Sciatic nerve (tissue), 2 donors: ENCODE results near the gene FMNL3. TPM values are rescaled to one million over a fixed set of nuclear protein-coding genes. Genes with fewer than 3 reads are reported as not detected.

ENCODE experiments used
- ATAC-seq: fragments of 200-7000 bp; cut with Tn5 transposase; one replicate; pipeline ENCODE4 v1.9.1; 2020; ENCODE audit warnings: mild to moderate bottlenecking, moderate library complexity
- DNase-seq: peaks from one replicate; pipeline ENCODE4 v3.0.0-alpha.2; 2020; ENCODE audit warnings: low spot score
- intact Hi-C: fragments of 100-400 bp; cut with DNase I; formaldehyde crosslinking; loops from one replicate; pipeline ENCODE4 v1.14.2; 2022
- total RNA-seq: library from RNA; stranded (reverse); fragmentation: NEBNext Ultra II Directional; extraction: Animal tissue kit (Norgen Biotek cat#: 25700); gene quantifications from one replicate; pipeline ENCODE4 v1.2.1, GENCODE V29; 2021
- donor health status: DM: no; HTN: no; CAD: no.
- donor health status: DM: no; HTN: no; CAD: no.

Gene FMNL3
- total RNA-seq, 1 donor from 2014 or later, result 64.8 TPM

DNA sequence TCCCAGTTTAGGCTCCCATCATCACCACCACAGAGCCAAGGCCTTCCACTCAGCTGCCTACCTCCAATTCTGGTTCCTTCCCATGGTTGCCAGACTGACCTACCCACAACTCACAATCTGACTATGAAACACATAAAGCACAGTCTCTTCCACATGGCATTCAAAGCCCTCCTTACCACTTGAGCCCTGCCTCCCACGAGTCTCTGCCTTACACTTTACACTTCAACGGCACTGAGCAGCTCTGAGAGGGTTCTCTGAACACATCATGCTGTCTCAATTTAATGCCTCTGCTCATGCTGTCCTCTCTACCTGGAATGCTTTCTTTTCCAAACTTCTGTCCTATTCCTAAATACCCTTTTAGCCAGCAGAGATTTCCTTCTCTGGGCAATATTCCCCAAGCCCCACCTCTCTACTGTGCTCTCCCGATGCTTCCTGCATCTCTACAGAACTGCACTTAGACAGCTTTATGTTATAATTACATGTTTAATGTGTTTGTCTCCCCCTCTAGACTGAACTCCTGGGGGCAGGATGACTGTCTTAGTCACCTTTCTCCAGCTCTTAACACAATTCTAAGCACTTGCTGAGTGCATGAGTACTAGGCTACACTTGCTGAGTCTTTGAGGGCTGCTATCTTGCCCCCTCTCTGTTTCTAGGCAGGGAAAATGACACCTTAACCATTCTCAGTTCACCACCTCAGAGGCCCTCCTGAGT, 23.5 kb downstream of the FMNL3 start:
- DNase-seq (no peak), ATAC-seq (no peak)
- intact Hi-C loops, result no loop called here

DNA sequence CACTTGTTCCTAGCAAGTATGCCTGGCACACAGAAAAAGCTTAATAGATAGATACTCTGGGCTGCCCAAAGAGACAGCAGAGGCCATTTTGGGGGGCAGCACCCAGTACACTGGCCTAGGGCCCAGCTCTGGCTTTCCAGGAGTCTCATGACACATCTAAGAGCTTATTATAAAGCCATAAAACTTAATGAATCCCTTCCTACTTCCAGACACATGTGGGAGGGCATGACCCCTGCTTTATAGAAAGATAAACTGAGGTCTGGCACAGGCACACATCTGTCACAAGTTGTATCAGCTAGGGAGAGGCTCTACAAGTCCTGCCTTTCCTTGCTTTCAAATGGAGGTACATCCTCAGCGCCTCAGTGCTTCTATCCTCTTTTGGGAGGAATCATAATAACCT, 27.1 kb downstream of the FMNL3 start:
- ATAC-seq (no peak), DNase-seq (no peak)
- intact Hi-C loops, result no loop called here

DNA sequence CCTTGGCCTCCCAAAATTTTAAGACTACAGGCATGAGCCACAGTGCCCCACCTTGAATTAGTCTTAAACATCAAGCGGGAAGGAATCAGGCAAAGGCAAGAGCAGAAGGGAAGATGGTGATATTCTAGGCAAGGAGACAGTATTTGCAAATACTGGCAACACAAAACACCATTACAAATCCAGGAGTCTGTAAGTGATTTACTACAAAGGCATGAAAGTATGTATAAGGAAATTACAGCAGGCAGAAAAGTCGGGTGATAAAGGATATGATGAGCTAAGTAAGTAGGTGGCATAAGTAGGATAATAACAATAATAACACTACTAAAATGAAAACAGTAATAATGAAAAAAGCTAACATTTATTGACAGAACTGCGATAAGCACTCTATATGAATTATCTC, 28.5 kb downstream of the FMNL3 start:
- DNase-seq, result no peak
- intact Hi-C loops, result no loop called here
- ATAC-seq, result no peak

DNA sequence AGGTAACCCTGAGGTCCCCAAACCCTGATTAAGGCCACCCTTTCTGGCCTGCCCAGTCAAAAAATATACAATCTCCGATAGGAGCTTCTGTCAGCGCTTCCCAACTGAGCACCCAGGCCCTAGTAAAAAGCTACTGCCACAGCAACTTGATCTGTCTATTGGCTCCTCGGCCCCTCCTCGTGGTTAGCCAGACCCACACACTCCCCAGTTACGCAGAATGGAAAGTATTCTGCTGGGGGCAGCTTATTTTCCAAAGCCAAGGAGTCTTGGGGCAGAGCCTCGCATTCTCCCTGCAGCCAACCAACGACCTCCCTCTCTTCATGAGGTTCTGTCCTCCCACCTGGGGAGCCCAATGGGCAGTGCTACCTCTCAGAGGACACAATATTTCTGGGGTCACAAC, 32.1 kb downstream of the FMNL3 start:
- intact Hi-C loops, result no loop called here
- ATAC-seq (peak; percentile 2), DNase-seq (no peak)

DNA sequence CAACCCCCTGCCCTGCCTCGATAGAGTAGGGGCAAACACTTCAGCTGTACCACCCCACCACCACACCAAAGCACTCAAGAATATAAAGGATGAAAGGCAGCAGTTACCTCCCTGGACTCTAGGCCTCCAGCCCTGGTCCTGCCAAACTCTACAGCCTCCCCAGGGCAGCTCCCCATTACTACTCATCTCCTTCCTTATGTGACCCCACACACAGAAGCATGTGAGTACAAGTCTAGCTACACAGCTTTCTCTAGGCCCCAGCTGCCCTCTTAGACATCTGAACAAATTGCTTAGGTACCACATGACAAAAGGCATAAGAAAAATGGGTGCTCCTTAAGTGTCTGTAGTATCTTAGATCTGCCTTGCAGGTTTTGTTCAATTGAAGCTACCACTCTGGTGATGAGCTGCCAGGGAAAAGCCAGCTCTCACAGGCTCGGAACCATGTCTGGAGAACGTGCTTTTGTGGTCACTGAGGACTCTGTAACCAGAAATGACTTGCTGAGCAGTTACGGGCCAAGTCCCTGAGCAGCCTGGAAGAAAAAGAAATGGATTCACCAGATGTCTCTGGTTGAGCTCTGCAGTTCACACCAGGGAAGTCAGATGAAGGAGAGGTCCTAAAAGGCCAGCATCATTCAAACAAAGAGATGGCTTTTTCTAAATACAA, 32.8 kb downstream of the FMNL3 start:
- DNase-seq (no peak), ATAC-seq (peak; percentile 45)
- intact Hi-C loops, result no loop called here

DNA sequence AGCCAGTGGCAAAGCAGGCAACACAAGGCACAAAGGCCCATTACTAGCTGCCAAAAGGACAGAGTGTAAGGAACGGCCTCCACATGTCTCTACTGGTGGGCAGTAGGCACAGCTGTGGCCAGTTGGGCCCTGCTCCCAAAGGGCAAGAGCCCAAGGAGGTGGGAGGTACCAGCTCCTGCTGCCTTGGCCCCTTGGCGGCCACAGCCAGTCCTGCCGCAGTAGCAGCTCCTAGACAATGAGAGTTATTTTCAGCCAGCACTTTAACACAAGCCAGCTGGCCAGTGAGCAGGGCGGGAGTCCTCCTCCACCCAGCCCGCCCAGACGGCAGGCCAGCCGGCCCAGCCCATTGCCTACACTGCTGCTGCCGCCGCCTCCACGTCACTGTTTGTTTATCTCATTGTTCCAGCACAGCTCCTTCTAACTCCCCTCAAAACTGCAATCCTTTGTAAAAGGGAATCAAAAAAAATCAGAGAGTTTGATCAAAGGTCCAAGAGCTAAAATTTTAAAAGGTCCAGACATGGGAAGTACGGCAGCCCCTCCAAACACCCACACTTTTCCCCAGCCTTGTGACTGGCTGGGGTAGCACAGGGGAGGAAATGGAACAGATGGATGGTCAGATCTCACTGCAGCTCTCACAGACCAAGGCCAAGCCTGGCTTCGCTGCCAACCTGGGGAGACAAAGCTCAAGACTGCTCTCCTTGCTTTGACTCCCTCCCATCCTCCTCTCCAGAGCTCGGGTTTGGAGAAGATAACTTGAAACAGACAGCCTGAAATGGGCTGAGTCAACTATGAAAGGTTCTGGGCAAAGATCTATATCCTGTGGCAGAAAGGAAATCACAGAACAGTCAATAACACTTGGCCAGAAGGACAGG, 33.5 kb downstream of the FMNL3 start:
- intact Hi-C loops, result no loop called here
- peak; percentile 93 for DNase-seq
- peak; percentile 95 for ATAC-seq

DNA sequence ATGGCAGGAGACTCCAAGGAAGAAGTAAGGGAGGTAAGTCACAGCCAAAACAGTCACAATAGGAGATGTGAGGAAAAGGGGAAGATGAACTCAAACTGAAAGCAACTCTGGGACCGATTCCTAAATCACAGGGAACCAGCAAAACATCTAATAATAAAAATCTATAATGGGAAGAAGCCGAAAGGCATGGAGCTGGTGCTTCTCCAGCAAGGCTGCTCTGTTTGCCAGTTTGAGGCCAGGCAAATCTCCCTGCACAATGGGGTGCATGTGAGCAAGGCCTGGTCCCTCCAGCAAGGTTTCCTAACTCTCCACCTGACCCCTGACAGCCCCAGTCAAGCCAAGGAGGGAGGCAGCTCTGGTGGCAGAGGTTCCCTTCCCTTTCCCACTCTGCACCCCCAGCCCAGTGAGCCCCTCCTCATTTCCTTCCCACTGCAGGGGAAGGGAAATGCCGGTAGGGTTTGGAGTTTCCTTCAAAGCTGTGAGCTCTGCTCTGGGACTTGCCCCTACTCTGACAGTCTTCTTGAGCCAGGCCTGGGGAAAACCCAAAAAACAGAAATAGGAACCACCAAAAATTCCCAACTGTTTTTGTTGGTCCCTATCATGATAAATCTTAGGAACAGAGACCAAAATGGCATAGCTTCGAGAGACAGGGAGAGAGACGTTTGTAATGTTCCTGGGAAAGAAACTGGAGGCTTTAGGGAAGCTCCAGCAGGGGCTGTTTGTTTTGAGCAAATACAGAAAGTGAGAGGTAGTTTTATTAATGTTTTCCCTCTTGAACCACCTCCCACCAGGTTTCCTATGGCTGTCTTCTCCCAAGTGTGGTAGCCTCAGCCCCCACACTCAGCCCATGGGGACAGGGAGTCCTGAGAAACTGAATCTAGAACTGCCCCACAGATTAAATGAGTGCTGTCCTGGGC, 34.6 kb downstream of the FMNL3 start:
- intact Hi-C loops, result no loop called here
- no peak for DNase-seq
- ATAC-seq, result no peak

DNA sequence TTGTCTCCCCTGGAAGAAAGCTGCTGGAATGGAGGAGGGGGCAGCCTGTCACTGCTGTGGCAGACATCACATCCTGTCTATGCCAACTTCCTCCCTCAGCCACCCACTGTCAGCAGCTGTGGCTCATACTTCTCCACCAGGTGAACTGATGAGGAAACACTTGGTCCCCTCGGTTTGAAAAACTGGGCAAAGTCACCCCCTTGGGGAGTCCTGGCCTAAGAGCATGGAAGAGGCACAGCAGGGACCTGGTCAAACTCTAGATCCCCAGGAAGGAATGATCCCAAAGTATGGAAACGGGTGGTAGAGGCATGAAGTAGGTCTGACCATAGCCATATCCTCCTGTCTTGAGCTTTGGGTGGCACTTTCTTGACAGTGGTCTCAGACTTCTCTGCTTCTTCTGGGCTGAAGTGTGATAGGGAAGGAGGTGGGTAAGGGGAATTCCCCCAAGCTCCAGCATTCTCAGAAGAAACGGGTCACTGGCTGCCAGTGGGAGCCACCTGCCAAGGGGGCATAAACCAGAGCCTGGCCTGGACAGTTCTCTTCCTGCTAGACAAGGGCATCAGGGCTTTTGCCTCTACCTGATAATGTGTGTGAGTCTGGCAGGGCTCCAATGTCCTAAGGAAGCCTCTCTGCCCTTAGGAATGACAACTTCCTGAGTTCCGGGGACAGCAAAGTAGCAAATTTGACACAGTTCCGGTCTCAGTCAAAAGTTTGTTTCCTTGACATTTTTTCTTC, 36.0 kb downstream of the FMNL3 start:
- intact Hi-C loops, result no loop called here

DNA sequence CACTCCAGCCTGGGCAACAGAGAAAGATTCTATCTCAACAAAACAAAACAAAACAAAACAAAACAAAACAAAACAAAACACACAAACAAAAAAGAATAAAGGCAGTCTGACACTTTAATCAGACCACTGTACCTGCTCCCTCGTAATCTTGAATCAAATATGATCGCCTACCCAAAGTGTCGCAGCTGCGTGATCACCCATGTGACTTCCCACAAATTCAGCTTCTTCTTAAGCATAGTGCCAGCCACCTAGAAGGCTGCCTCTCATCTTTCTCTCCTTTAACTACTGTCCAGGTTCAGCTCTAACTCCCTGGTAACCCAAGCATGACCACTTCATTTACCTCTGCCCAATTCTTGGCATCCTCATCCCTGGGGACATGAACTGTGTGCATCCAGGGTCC, 37.4 kb downstream of the FMNL3 start:
- DNase-seq, result no peak
- intact Hi-C loops, result no loop called here
- ATAC-seq, result no peak

More for the DNA sequence above, 36.0 kb downstream of the FMNL3 start:
- DNase-seq (no peak), ATAC-seq (no peak)

DNA sequence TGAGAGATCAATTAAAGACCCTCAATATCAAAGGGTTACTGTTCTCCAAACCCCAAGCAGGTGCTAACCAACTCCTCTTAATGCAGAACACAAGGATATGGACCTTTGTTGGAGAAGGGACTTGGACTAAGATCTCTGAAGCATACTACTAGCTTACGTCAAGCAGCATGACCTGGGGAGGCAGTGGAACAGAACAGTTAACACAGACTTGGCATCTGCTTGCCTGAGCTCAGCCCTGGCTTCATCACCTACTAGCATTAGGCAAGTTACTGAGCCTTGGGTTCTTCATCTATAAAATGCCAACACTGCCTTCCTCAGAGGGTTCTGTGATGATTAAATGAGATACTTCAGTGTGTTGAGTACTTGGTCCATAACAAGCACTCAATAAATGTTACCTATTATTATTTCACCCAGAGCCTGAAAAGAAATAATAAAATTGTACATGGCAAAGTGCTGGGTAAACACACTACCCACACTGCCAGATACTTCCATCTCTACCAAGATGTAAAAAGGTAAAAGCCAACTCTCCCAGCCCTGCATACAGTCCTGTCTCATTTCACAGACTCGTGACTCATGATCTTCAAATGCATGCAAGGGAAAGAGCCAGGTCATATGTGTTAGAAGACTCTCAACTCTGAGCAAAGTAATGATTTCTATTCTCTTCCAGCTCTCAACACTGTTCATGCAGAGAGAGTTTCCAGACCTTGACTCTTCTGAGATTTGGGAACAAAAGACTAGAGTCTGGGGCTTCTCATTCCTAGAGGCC, 39.7 kb downstream of the FMNL3 start:
- intact Hi-C loops, result no loop called here
- no peak for DNase-seq

DNA sequence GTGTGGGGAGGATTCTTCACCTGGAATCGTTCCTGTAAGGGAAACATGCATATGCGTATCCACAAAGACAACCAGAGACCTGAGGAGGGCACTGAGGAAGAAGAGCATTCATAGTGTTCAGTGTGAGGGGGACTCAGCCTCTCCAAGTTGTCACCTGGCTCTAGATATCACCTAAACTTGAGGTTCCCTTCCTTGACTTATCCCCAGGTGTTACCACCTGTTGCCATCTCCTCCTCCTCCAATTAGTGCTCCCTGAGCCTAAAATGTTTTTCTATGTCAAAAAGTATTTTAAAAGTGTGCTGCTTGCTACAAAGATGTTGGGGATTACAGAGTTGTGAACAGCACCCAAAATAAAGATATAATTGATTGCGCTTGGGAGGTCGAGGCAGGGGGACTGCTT, 41.0 kb downstream of the FMNL3 start:
- DNase-seq (no peak), ATAC-seq (no peak)
- intact Hi-C loops, result no loop called here

More for the DNA sequence above, 39.7 kb downstream of the FMNL3 start:
- no peak for ATAC-seq

DNA sequence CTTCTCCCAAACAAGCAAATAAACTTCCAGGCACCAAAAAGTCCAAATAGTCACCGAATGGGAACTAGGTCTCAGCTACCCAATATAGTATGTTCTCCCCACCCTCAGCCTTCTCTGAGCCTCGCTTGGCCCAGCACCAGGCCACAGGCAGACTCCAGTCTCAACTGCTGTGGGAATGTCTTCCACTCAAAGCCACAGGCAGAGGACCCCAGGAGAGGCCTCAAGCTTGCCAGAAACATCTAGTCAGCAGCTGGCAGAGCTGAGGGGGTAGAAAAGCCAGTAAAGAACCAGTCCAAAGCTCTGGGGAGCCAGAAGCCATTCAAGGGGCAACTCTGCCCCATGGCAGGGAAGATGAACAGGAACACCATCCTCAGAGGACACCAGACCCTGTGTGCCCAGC, 41.8 kb downstream of the FMNL3 start:
- intact Hi-C loops, result no loop called here
- DNase-seq (no peak), ATAC-seq (no peak)

DNA sequence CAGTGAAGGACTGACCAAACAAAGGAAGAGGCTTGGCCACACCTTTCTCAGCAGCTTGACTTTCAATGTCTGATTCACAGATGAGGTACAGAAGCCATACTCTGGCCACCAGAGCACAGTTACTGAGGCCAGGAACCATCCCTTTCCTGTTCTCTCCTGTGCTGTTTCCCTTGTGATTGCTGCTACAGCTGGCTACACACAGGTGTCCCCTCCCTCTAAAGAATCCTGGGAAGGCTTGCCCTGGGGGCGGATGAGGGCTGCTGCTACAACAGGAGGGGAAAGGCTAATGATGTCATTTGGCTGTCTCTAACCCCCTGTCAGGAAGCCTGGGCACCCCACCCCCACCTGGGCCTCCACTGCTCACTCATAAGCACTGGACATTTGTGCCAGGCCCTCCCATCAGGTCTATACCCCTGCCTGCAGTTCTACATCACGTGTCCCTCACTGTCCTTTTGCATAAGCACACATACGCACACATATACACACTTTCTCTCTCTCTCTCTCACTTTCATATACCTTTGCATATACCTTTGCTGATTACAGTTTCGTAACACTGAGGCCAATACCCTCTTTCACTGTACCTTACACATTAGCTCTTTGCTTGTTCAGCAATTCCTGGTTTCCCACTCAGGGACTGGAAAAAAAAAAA, 42.5 kb downstream of the FMNL3 start:
- DNase-seq (no peak), ATAC-seq (no peak)
- intact Hi-C loops, result no loop called here

DNA sequence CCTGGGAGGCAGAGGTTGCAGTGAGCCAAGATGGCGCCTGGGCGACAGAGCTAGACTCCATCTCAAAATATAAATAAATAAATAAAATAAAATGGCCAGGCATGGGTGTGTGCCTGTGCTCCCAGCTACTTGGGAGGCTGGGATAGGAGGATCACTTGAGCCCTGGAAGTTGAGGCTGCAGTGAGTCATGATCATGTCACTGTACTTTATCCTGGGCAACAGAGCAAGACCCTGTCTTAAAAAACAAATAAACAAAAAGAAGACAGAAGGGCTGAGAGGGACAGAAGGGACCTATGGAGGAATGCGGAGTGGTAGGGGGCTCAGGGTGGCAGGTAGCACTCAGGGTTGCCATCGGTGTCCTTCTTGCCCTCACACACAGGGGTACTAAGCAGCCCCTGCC, 43.0 kb downstream of the FMNL3 start:
- intact Hi-C loops, result no loop called here
- ATAC-seq, result no peak
- DNase-seq, result no peak

DNA sequence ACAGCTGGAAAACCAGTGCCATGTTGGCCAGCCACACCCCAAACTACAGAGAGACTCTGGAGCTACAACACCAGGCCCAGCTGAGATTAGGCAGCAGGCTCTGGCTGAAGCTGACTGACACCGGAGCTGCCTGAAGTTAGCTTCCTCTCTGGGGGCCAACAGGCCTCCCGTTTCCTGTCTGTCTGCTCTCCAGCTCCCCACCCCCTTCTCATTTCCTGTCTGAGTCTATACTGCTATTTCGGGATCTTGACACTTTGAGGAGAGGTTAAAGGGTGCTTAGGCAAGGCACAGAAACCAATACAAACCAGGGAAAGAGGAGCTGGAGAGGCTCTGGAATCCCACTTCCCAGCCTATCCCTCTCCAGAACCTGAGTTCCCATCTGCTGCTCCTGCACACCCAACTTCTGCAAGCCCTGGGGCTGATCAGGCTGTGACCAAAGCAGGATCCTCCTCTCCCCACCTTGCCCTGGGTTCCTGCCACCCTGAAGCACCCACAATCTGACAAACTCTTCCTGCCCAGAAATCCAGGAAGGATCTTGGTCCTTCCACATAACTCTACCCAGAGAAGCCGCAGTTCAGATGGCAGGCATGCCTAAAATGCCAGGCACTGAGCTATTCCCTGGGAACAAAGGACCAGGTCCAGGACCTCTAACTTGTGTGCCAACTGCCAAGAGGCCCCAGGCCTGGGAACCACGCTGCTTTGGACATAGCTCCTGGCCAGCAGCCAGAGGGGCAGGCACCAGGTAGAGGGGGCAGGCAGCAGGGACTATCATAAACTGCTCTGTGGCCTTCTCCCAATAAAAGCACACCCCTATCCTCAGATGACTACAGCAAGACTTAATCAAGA, 44.0 kb downstream of the FMNL3 start:
- intact Hi-C loops, result no loop called here
- peak; percentile 79 for DNase-seq
- ATAC-seq, result peak; percentile 94

DNA sequence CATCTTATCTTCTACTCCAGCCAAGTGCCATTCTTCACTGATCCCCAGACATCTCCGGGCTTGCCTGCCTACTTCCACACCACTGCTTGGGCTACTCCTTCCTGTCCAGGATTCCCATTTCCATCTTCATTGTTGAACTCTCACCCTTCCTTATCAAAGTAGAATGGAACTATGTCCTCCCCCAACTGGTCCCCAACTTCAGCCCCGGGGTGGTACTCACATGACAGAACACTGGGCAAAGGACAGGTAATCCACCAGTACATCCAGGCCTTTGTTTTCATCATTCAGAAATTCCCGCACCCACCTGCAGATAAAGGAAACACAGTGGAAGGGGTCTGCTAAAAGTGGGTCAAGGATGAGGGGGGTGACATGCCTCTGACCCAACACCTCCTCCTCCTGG, 45.5 kb downstream of the FMNL3 start:
- intact Hi-C loops, result no loop called here
- no peak for ATAC-seq

More for the DNA sequence above, 45.5 kb downstream of the FMNL3 start:
- DNase-seq, result no peak
